HG02623 (cell line): ENCODE data around the gene MYO1D.
"Not testable (repeated sequence)": the region's sequence is repeated elsewhere in the genome, so short reads cannot be mapped to it uniquely, and the experiment has no call there.

Source experiments
- ATAC-seq: cut with Tn5 transposase; IDR thresholded peaks from one replicate; pipeline ENCODE4 v1.9.1; 2021; ENCODE audit warnings: moderate library complexity; ENCODE audit not compliant: unreplicated experiment

The MYO1D gene

GRCh38 chr17:32739722-32740121 is 137.2 kb downstream of the MYO1D start:
- no peak for ATAC-seq

- ATAC-seq, result not testable (repeated sequence)
Observed at GRCh38 chr17:32739151-32739550, 137.8 kb downstream of the MYO1D start.

- ATAC-seq, result no peak
Observed at GRCh38 chr17:32733401-32733800, 143.5 kb downstream of the MYO1D start.

- ATAC-seq, result no peak
Observed at GRCh38 chr17:32732900-32733299, 144.0 kb downstream of the MYO1D start.

- ATAC-seq, result no peak
Observed at GRCh38 chr17:32732296-32732642, 144.7 kb downstream of the MYO1D start.

GRCh38 chr17:32731556-32732295 is 145.2 kb downstream of the MYO1D start:
- no peak for ATAC-seq

- ATAC-seq, result no peak
Observed at GRCh38 chr17:32727681-32728080, 149.2 kb downstream of the MYO1D start.

- ATAC-seq, result no peak
Observed at GRCh38 chr17:32725697-32726096, 151.2 kb downstream of the MYO1D start.

GRCh38 chr17:32723310-32723955 is 153.5 kb downstream of the MYO1D start:
- no peak for ATAC-seq

GRCh38 chr17:32722733-32723132 is 154.2 kb downstream of the MYO1D start:
- no peak for ATAC-seq

GRCh38 chr17:32720671-32721070 is 156.3 kb downstream of the MYO1D start:
- ATAC-seq, result no peak

- ATAC-seq, result no peak
Observed at GRCh38 chr17:32719689-32720088, 157.2 kb downstream of the MYO1D start.

GRCh38 chr17:32714922-32715321 is 162.0 kb downstream of the MYO1D start:
- ATAC-seq, result not testable (repeated sequence)

GRCh38 chr17:32714206-32714605 is 162.7 kb downstream of the MYO1D start:
- ATAC-seq, result not testable (repeated sequence)

- no peak for ATAC-seq
Observed at GRCh38 chr17:32713081-32713480, 163.8 kb downstream of the MYO1D start.

GRCh38 chr17:32709562-32709961 is 167.4 kb downstream of the MYO1D start:
- ATAC-seq, result no peak

GRCh38 chr17:32701871-32702270 is 175.1 kb downstream of the MYO1D start:
- ATAC-seq, result no peak

GRCh38 chr17:32699247-32699646 is 177.7 kb downstream of the MYO1D start:
- ATAC-seq, result no peak

GRCh38 chr17:32697728-32698625 is 178.9 kb downstream of the MYO1D start:
- no peak for ATAC-seq

- ATAC-seq, result no peak
Observed at GRCh38 chr17:32696426-32696825, 180.5 kb downstream of the MYO1D start.

GRCh38 chr17:32695864-32696263 is 181.1 kb downstream of the MYO1D start:
- ATAC-seq, result no peak
